Upper lobe of left lung (tissue), 6 donors: ENCODE data around the gene IFT88. TPM values are rescaled to one million over a fixed set of nuclear protein-coding genes. Genes with fewer than 3 reads are reported as not detected.

Source experiments
- ATAC-seq, 2 donors: fragments of 200-7000 bp; cut with Tn5 transposase; one replicate each; pipeline ENCODE4 v1.9.1; 2022; ENCODE audit warnings: mild to moderate bottlenecking in 2 of 2, moderate library complexity in 2 of 2; ENCODE audit not compliant: low FRiP score in 2 of 2
- DNase-seq, 2 donors: peaks; one replicate each; pipeline ENCODE4 v3.0.0-alpha.2; 2019 to 2020
- H3K27ac ChIP-seq, 4 donors: fragments of 200-600 bp; sonication (generic); one replicate each; pipeline ENCODE4 v1.5.1; 2016 to 2019
- H3K27me3 ChIP-seq, 4 donors: fragments of 200-600 bp; sonication (generic); one replicate each; pipeline ENCODE4 v1.5.1; 2017 to 2019
- H3K36me3 ChIP-seq, 4 donors: fragments of 200-600 bp; sonication (generic); one replicate each; pipeline ENCODE4 v1.5.1; 2016 to 2019
- H3K4me1 ChIP-seq, 4 donors: fragments of 200-600 bp; sonication (generic); one replicate each; pipeline ENCODE4 v1.5.1; 2018 to 2019
- H3K4me3 ChIP-seq, 4 donors: fragments of 200-600 bp; sonication (generic); one replicate each; pipeline ENCODE4 v1.5.1; 2017 to 2019; ENCODE audit warnings: mild to moderate bottlenecking in 2 of 4, moderate library complexity in 1 of 4
- H3K9me3 ChIP-seq, 4 donors: fragments of 200-600 bp; sonication (generic); one replicate each; pipeline ENCODE4 v1.5.1; 2018 to 2019
- EP300 ChIP-seq, 4 donors: sonication (generic); formaldehyde crosslinking; IDR thresholded peaks; one replicate each; pipeline ENCODE4 v1.5.1; 2017; ENCODE audit warnings: antibody characterized with exemption in 4 of 4, control low read depth in 2 of 4
- POLR2A ChIP-seq, 4 donors: fragments of 450-650 bp; IDR thresholded peaks; one replicate each; pipeline ENCODE4 v1.5.1; 2016 to 2017; ENCODE audit warnings: antibody characterized with exemption in 4 of 4, mild to moderate bottlenecking in 2 of 4
- POLR2AphosphoS5 ChIP-seq, 2 donors: sonication (generic); formaldehyde crosslinking; IDR thresholded peaks; one replicate each; pipeline ENCODE4 v1.5.1; 2017; ENCODE audit warnings: antibody characterized with exemption in 2 of 2
- WGBS, 2 donors: methylation state at CpG; one replicate each; pipeline ENCODE4 v1.1.5; 2017 to 2018; 5-methylcytosine and 5-hydroxymethylcytosine counted together
- total RNA-seq, 6 donors: library from RNA; depleted of rRNA in 4 of 6; stranded (reverse); fragments of >200 nt in 4 of 6; gene quantifications; one replicate each; pipeline versions ENCODE4 v1.1.0 to v1.2.1, GENCODE V29; 2016 to 2021
- TF ChIP-seq, protein P1 (sequence below), 6 experiments: fragments of 450-650 bp in 4 of 6; fragments of 200-600 bp in 2 of 6; sonication (generic) in 2 of 6; IDR thresholded peaks; one replicate each; pipeline ENCODE4 v1.5.1; 2016 to 2019; ENCODE audit warnings: antibody characterized with exemption in 6 of 6
- donor health status: DM: no; HTN: no; CAD: no; lungs with moderate emphysema.
- donor health status: DM: no; HTN: yes; CAD: no; lungs with severe emphysema.

Gene IFT88
- total RNA-seq, 6 donors from 2014 or later, result 5.5 to 55.5 (median 15.5) TPM

DNA sequence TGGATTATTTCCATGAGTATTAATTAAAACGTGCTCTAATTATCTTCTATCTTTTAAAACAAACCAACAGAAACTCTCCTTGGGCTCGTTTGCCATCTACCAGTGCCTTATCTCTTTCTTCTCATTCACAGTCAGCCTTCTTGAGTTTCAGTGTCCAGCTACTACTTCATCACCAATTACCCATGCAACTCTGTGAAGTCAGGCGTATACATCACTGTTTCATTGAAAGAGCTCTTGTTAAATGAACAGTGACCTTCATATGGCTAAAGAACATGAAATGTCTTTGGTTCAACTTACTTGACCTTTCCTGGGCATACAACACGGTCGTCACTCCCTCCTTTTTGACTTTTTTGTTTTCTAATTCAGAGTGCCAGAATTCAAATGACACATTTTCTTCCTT is 5.2 kb upstream of the IFT88 start:
- DNase-seq (no peak), ATAC-seq (no peak)
- no peak overlapping the region for H3K4me3 ChIP-seq
- no peaks in the 10 kb centered on the region for H3K9me3 ChIP-seq
- 64 to 68% methylated on average over 5 of the region's 5 CpGs for WGBS, 2 donors
- H3K27ac ChIP-seq, result no peak overlapping the region
- no peak for TF ChIP-seq POLR2AphosphoS5 (IDR thresholded peaks at IDR 0.05)
- TF ChIP-seq, protein P1, sequence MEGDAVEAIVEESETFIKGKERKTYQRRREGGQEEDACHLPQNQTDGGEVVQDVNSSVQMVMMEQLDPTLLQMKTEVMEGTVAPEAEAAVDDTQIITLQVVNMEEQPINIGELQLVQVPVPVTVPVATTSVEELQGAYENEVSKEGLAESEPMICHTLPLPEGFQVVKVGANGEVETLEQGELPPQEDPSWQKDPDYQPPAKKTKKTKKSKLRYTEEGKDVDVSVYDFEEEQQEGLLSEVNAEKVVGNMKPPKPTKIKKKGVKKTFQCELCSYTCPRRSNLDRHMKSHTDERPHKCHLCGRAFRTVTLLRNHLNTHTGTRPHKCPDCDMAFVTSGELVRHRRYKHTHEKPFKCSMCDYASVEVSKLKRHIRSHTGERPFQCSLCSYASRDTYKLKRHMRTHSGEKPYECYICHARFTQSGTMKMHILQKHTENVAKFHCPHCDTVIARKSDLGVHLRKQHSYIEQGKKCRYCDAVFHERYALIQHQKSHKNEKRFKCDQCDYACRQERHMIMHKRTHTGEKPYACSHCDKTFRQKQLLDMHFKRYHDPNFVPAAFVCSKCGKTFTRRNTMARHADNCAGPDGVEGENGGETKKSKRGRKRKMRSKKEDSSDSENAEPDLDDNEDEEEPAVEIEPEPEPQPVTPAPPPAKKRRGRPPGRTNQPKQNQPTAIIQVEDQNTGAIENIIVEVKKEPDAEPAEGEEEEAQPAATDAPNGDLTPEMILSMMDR (IDR thresholded peaks at IDR 0.05), result no peak
- no peaks in the 10 kb centered on the region for H3K27me3 ChIP-seq
- peaks cover 0 to 5% (median 2%) of the 10 kb centered on the region in 4 donors for H3K4me1 ChIP-seq
- H3K36me3 ChIP-seq, result no peaks in the 10 kb centered on the region

DNA sequence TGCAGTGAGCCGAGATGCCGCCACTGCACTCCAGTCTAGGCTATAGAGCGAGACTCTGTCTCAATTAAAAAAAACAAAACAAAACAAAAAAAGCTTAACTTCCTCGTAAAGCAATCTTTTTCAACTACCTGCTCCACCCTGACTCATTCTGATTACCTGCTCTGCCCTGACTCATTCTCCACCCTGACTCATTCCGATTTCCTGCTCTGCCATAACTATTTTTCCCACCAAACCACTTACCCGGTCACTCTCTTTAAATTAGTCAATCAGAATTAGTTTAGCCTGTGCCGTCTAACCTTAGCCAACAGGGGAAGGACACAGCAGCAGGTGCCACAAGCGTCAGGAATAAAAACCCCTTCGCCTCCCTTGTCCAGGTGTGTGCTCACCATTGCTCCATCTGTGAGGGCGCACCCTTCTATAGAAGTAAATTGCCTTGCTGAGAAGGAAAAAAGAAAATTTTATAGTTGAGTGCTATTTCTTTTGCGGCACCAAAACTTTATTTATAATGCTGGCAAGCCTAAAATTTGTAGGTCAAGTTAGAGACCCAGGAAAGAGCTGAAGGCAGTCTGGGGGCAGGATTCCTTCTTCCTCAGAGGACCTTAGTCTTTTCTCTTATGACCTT is 1.7 kb upstream of the IFT88 start:
- peaks cover 6 to 16% (median 9%) of the 10 kb centered on the region in 4 donors for H3K4me1 ChIP-seq
- DNase-seq (no peak), ATAC-seq (no peak)
- H3K27me3 ChIP-seq, result no peaks in the 10 kb centered on the region
- no peak overlapping the region for H3K27ac ChIP-seq
- no peaks in the 10 kb centered on the region for H3K9me3 ChIP-seq
- H3K36me3 ChIP-seq, result no peaks in the 10 kb centered on the region
- 97 to 98% methylated on average over 11 of the region's 11 CpGs for WGBS, 2 donors
- TF ChIP-seq, protein P1 (IDR thresholded peaks at IDR 0.05), result no peak
- TF ChIP-seq EP300 (IDR thresholded peaks at IDR 0.05), result no peak
- no peak for TF ChIP-seq POLR2A (IDR thresholded peaks at IDR 0.05)
- TF ChIP-seq POLR2AphosphoS5 (IDR thresholded peaks at IDR 0.05), result no peak
- no peak overlapping the region for H3K4me3 ChIP-seq

DNA sequence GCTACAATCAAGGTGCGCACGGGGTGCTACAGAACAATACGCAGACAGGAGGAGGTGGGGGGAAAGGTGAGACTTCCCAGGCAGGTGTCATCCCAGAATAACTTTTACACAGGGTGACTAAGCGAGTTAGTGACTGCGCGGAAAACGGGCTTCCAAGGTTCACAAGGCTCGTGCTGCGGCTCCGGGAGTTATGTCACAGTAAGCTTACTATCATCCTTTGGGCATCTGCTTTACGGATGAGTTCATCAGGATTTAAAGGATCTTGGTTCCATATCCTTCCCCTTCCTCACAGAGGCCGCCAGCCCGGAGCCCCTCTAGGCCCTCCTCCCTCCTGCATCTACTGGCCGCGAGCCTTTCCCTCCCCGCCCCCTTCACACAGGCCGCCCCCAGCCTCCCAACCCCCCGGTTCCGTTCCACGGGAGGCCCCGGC is 474 bp upstream of the IFT88 start:
- ATAC-seq (no peak), DNase-seq (no peak)
- Histone ChIP-seq H3K27ac (peak overlapping the region; percentile 87 to 95 (median 94)), H3K9me3 (no peaks in the 10 kb centered on the region), H3K4me1 (peaks cover 6 to 16% (median 9%) of the 10 kb centered on the region in 4 donors), H3K4me3 (peak overlapping the region; percentile 40 to 75 (median 65)), H3K27me3 (no peaks in the 10 kb centered on the region), H3K36me3 (no peaks in the 10 kb centered on the region)
- TF ChIP-seq, protein P1 (IDR thresholded peaks at IDR 0.05), result no peak
- no peak for TF ChIP-seq POLR2A (IDR thresholded peaks at IDR 0.05)
- TF ChIP-seq EP300 (IDR thresholded peaks at IDR 0.05), result no peak
- no peak for TF ChIP-seq POLR2AphosphoS5 (IDR thresholded peaks at IDR 0.05)
- WGBS, 2 donors, result 2 to 7% methylated on average over 17 to 21 of the region's 21 CpGs

DNA sequence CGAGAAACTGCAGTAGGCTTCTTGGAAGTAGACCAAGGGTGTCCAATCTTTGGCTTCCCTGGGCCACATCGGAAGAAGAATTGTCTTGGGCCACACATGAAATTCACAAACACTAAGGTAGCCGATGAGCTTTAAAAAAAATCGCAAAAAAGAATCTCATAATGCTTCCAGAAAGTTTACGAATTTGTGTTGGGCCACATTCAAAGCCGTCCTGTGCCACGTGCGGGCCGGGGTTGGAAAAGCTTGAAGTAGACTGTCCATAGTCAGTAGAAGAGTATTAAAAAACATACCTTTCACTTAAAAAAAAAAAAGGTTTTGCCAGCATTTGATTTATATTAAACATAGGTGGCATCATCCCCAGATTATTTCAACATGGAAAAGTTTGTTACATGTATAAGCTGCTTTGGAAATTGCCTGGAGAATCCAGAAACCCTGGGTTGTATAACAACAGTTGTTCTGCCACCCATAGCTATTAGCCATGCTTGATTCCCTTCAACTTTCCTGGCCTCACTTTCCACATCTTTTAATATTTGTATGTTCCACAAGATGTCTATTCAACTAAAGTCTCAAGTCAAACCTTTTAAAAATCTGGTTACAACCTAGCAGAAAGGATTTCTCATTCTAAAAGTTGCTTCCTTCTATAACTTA is 1.0 kb downstream of the IFT88 start:
- no peak for ATAC-seq
- peak in 1 of 2 donors; percentile 20 for DNase-seq
- Histone ChIP-seq H3K27me3 (no peaks in the 10 kb centered on the region), H3K36me3 (no peaks in the 10 kb centered on the region), H3K27ac (peak overlapping the region; percentile 87 to 95 (median 94)), H3K4me3 (peak overlapping the region in 3 of 4 donors; percentile 61 to 75 (median 69)), H3K9me3 (no peaks in the 10 kb centered on the region), H3K4me1 (peaks cover 6 to 16% (median 9%) of the 10 kb centered on the region in 4 donors)
- 33 to 40% methylated on average over 9 of the region's 9 CpGs for WGBS, 2 donors
- TF ChIP-seq EP300 (IDR thresholded peaks at IDR 0.05) (no peak), POLR2A (IDR thresholded peaks at IDR 0.05) (no peak), POLR2AphosphoS5 (IDR thresholded peaks at IDR 0.05) (no peak)

DNA sequence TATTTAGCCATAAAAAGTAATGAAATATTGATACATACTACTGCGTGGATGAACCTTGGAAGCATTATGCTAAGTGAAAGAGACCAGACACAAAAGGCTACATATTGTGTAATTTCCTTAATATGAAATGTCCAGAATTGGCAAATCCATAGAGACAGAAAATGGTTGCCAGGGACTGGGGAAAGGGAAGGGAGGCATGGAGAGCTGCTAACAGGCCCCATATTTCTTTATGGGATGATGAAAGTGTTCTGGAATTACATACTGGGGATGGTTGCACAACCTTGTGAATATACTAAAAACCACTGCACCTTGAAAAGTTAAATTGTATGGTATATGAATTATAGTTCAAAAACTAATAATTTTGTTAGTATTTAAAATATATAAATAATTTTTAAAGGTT is 3.6 kb downstream of the IFT88 start:
- H3K9me3 ChIP-seq, result no peaks in the 10 kb centered on the region
- H3K4me1 ChIP-seq, result peaks cover 6 to 16% (median 9%) of the 10 kb centered on the region in 4 donors
- no peak overlapping the region for H3K27ac ChIP-seq
- TF ChIP-seq POLR2AphosphoS5 (IDR thresholded peaks at IDR 0.05) (no peak), EP300 (IDR thresholded peaks at IDR 0.05) (no peak), POLR2A (IDR thresholded peaks at IDR 0.05) (no peak)
- TF ChIP-seq, protein P1 (IDR thresholded peaks at IDR 0.05), result no peak
- H3K27me3 ChIP-seq, result no peaks in the 10 kb centered on the region
- DNase-seq (no peak), ATAC-seq (no peak)
- no peak overlapping the region for H3K4me3 ChIP-seq
- WGBS, 2 donors, result 84 to 86% methylated on average over 1 of the region's 1 CpG
- no peaks in the 10 kb centered on the region for H3K36me3 ChIP-seq
